Measurements from ENCODE around the gene C17orf50.
A peak's percentile ranks its signal among the peaks of the same experiment; 100 is the strongest.

The C17orf50 gene

DNA sequence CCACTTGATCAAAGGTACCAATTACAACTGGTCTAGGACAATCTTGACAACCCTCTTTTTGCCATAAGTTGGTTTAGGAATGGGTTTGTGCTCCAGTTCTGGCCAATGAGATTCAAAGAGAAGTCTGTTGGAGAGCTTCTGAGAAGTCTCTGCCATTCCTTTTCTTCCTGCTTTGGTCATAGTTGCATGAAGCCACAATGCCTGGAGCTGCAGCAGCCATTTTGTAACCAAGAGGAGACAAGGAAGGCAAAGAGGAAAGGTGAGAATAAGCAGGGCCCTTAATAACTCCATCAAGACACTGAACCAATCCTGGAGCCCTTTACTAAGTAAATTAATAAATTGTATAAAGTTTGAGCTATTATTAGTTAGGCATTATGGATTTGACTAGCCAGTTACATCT is 3.4 kb upstream of the C17orf50 start:
- DNase-seq: no peak

DNA sequence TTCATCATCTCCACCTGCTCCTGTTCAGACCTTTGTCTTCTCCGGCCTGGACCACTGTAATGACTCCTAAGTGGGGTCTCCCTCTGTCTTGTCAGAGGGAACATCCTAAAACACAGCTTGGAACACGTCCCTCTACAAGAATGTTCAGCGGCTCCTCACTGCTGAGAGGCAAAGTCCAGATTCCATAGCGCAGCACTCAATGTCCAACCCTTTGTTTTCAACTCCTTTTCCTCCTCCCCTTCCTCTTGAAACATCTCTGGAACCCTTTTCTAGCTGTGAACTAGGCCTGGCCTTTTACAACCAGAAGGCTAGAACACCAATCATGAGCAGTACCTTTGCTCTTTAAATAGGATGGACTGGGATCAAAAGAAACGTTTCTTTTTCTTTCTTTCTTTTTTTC is 914 bp downstream of the C17orf50 start:
- no peak for DNase-seq

DNA sequence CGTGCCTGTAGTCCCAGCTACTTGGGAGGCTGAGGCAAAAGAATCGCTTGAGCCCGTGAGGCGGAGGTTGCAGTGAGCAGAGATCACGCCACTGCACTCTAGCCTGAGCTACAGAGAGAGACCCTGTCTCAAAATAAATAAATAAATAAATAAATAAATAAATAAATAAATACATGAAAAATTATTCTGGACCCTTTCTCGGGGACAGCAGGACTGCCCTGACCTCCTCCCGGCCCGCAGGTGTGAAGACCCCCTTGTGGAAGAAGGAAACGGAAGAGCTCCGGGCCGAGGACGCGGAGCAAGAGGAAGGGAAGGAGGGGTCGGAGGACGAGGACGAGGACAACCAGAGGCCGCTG is 3.1 kb downstream of the C17orf50 start:
- no peak for DNase-seq

DNA sequence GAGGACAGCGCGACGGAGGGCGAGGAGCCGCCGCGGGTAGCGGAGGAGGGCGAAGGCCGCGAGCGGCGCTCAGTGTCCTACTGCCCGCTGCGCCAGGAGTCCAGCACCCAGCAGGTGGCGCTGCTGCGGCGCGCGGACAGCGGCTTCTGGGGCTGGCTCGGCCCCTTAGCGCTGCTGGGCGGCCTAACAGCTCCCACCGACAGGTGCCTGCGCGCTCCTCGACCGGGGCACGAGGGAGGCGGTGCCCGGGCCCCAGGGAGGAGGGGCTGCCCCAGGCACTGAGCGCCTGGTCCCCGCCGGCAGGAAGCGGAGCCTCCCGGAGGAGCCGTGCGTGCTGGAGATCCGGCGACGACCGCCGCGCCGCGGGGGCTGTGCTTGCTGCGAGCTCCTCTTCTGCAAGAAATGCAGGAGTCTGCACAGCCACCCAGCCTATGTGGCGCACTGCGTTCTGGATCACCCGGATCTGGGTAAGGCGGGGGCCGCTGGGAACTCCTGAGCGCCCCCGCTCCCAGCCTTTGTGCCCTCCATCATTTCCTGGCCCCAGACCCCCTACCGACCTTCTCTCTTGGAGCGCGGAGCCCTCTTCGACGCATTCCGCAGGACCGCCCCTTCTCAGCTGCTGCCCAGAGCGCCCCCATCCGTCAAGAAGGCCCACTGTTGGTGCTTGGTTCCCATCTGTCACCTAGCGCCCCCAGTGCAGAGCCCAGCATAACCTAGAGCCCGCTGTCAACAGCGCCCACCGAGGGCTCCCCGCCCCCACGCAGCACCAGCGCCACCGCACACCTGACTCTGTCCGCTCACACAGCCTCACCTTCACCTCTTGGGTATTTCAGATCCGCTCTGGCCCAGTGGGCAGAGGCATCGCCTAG is 3.7 kb downstream of the C17orf50 start:
- DNase-seq: peak; percentile 84

DNA sequence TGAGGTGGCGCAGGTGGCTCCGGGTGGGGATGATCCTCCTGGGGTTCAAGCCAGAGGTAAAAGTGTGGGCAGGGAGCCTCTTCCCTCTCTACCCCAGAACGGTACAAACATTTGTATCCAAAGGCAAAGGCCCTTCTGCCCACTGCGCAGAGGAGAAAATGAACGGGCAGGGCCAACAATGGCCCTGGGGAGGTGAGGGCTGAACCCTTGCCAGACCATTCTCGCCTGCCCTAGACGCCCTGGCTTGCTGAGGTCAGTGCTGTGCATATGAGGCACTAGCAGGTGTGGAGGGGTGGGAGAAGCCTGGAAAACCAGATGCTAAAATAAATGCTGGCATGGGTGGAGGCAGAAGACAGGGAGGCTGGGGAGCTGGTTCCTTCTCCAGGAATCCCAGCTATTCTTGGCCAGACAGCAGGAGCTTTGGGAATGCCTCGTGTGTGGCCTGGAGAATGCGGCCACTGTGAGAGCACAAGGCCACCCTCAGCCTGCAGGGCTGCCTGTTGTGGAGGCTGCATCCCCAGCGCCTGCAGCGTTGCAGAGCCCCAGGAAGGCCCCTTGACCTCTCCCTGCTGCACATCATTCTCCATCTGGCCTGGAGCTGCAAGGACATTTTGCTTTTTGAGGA is 4.5 kb downstream of the C17orf50 start:
- no peak for DNase-seq

DNA sequence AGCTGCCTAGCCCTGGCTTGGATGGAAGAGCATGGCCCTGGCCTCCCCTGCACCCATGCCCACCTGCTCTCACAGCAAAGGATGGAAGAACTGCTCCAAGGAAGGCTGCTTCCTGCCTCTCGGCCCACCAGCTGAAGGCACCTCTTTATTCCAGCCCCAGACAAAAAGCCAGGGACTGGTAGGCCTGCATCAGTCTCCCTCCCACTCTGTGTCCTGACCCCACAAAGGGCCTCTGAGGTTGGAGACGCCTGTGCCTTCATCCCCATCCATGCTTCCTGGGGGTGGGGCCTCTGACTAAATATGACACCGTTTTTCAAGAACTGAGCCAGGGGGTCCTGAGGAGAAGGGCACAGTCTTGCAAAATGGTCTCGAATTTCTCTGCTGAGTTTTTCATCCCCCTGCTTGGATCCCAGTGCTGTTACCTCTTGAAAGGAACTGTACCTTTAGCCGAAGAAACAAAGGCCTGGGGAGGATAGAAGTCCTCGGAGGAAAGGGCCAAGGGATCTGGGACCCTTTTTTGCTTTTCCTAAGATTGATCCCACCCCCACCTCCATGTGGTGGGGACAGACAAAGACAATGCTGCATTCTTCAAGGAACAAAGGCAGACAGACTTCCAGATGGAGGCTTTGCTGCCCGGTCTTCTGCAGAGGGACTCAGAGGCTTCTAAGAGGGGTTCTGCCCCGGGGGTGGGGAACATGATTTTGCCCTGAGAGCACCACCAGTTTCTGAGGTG is 5.2 kb downstream of the C17orf50 start:
- DNase-seq: no peak

DNA sequence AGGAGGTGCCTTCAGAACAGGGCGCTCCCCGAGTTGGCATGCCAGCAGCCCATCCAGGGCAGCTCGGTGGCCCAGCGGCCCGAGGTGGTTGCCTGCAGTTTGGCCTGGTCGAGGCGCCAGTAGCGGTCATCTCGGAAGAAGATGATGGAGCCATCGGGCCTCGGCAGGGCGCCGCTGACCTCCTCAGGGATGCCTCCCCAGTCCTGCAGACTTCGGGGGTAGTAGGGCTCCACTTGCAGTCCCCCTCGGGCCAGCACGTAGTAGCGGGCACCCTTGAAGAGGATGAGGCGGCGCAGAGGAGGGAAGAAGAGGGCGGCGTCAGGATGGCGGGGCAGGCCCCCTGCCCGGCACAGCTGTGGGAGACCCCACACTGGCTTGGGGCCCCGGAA is 5.8 kb downstream of the C17orf50 start:
- DNase-seq: no peak

DNA sequence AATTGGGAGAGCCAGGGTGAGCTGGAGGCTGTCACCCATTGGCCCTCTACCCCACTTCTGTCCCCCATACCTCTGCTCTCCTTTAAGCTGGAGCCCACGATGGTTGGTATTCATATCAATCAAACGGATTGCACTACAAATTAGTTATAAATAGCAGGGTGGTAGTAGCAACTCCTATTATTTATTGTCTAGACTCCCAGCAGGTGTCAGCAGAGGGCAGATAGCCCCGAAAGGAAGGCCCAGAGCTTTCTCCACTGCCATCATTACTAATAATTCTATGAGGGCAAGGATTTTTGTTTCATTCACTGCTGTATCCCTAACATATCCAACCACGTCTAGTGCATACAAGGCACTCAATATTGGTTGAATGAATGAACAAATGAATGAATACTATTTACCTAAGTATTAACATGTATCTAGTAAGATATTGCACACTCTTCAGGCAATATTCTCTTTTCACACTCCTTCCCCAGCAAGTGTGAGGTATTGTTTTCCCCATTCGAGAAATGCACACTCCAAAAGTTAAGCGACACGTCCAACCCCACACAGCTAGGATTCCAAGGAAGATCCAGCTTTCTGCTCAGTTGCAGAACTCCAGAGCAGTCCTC is 6.3 kb downstream of the C17orf50 start:
- no peak for DNase-seq

DNA sequence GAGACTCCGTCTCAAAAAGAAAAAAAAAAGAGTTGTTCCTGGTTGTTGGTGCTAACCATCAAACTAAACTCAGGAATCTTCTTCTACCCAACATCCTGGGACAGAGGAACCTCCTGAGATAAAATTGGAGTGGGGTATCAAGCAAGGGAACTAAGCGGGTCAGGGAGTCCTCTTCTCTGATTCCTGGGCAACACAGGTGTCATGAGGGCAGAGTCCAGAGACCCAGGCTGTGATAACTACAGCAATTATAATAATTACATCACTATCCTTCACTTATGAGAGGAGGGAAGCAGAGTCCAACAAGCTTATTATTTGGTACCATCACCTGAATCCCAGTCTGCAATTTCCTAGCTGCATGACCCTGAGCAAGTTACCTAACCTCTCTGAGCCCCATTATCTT is 8.1 kb downstream of the C17orf50 start:
- DNase-seq: no peak

DNA sequence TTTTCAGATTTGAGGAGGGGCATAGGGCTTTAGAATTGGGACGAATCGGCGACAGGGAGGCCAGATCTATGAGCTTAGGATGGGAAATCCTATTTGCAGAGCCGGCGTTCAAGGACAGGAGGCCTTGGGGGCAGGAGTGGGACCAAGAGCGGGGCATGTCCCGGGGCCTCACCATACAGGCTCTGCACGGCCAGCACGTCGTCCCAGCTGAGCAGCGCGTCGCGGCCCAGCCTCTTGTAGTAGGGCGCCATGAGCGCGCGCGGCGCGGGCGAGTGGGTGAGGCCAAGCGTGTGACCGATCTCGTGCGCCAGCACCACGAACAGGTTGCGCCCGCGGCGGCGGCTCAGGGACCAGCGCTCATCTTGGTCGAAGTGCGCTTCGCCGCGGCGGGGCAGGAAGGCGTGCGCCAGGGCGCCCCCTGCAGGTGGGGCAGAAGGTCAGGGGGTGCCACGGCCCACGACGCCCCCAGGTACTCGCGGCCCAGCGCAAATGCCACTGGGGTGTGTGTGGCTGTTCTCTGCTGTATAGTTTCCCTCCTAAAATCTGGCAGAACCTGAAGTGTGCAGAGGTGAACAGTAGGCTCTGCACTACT is 9.3 kb downstream of the C17orf50 start:
- DNase-seq: no peak

DNA sequence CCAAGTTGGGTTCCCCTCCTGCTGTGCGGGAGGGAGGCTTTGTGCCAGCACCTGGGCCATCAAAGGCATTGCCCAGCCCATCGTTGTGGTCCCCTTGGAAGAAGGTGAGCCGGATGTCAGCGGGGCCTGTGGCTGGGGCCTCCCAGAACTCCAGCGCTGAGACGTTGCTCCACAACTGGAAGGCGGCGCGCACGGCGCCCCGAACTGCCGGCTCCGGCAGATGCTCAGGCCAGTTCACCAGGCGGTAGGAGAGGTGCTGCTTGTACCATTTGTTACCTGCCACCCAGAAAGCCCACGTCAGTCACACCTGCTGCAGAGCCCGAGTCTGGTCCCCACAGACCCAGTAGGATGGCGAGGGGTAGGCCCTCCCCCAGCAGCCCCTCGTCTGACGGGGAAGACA is 12.4 kb downstream of the C17orf50 start:
- DNase-seq: no peak

DNA sequence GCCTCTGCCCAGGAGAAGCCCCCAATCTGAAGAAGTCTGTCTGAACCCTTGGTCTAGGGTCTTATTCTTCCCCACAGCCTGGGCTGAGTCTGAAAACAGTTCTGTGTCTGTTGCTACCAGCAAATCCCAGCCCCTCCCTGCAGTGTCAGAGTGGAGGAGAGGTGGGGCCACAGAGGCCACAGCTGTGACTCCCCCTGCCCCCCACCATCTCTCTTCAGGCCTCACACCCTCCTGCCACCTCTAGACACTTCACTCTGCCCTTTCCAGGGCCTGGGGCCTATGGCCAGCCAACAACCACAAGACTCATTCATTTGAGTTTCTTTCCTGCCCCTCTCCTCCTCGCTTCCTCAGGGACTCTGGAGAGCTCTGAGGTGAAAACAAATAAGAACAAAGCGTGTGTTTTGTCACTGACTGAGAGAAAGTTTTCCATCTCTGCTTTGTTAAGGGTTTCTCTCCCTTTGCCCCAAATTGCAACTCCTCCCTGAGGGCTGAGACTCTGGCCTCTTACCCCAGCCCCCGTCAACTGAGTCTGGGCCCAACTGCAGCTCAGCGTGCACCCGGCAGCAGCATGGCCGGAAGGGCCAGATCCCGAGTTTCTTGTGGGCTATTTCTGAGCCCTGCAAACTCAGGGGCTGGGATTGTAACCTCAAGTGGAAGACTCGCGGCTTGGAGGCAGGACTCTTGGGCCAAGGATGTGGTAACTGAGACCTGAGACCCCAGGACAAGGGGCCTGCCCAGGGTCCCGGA is 13.2 kb downstream of the C17orf50 start:
- DNase-seq: no peak

DNA sequence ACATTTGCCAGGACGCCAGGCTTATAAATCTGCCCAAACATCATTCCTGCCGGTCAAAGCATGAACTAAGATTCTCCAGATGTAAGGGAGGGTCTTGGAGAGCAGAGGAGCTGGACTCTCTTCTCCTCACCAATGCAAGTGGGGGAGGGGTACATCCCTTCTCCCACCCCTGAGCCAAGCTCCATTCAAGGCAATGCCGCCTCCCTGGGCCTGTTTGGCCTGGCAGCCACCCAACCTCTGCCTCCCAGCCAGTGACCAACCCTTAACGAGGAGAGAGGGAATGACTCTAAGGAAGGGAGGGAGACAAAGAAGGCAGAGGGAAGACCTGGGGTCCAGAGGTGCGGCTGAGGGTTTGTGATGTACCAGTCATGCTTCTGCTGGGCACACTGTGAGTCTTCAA is 13.8 kb downstream of the C17orf50 start:
- no peak for DNase-seq

DNA sequence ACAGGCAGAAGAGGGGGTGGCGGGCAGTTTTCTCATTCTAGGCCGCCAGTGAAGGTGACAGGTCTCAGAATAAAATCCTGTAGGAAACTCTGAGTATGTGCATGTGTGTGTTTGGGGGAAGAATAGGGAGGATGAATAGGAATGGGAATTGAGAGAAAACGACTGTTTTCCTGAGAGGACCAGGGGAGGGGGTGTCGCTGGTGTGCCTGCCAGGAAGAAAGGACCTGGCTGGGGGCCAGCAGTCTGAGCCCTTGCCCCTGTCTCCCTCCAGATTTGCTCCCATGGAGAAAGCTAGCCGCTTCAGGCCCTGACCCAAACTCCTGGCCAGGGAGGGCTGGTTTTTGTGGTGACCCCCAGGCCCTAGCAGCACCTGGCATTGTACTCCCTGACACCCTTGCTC is 14.4 kb downstream of the C17orf50 start:
- DNase-seq: no peak

DNA sequence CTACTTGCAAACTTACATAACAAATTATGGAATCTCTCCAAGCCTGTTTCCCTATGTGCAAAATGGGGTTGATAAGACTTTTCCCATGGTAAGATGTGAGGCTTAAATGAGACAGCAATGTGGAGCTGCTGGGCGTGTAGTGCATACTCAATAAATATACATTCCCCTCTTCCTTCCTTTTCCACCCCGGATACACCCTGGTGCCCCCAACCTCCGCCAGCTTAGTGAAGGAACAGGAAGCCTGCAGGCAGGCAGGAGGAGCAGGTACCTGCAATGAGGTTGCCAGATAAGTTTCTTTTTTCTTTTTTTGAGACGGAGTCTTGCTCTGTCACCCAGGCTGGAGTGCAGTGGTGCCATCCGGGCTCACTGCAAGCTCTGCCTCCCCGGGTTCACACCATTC is 14.9 kb downstream of the C17orf50 start:
- DNase-seq: no peak

DNA sequence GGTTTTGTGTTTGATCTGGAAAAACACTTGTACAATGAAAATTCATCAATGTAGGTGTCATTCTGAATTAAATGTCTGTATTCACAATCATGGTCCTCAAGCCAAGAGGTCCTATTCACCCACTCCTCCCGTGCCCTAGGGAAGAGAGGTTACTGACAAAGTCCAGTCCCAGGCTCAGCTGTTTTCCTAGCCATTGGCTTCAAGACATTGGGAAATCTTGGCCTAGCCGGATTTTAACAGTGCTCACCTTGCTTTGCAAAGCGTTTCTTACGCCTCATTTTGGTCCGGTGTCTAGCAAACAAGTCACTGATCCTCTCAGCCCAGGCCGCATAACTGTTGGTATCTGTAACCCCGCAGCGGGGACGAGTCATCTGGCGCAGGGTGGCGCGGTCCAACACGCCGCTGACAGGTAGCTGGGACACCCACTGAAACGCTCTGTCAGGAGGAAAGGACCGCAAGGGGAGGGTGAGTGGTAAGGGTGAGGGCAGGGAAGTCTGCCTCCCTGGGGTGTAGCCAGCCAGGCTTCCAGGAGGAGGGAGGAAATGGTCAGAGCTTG is 18.0 kb downstream of the C17orf50 start:
- no peak for DNase-seq

DNA sequence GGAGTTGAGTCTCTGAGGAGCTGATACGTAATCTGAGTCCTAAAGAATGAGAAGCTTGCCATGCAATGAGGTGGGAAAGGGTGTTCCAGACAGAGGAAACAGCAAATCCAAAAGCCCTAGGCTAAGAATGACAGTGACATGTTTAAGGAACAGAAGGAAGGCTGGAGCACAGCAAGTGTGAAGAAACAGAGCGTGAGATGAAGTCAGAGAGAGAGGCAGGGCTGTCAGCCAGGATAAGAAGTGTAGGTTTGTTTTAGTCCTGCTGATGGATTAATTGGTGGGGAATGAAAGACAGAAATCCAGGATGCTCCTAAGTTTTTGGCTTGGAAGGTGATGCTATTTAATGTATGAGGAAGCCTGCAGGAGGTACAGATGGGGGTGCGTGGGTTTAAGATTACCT is 20.3 kb downstream of the C17orf50 start:
- DNase-seq: no peak

DNA sequence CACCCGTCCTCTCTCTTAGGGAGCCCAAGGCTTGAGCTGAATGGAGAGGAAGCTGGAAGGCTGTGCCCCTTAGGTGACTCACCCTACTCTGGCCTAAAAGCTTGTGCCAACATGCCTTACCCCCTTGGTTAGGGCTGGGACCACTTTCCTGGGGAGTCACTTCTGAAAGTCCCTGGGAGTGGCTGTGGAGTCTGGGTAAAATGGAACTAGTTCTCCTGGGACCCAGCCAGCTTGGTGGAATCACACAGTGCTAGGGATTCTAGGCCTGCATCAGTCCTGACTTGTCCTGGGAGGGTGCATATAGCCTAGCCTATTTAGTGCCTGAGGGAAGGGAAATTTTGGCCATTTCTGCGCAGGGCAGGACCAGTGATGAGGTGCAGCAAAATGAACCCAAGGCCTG is 24.2 kb downstream of the C17orf50 start:
- no peak for DNase-seq

DNA sequence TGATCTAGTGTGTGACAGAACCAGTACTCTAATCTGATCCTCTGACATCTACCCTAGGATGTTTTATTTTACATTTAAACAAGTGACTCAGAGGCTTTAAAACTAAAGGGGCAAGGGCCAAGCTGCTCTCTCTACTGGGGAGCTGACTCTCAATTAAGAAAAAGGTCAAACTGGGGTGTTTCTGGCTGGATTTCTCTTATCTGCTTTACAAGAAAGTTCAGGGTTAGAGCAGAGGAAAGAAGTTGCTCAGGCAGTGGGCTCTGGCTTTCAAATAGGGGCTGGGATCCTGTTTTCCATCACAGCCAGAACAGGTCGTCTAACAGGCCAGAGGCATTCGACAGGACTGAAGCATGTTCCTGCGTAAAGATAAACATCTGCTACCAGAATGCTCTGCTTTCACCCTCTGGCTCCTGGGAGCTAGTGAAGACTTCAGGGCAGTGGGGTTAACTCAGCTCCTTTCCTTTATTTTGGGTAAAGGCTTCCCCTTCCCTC is 26.3 kb downstream of the C17orf50 start:
- DNase-seq: no peak

DNA sequence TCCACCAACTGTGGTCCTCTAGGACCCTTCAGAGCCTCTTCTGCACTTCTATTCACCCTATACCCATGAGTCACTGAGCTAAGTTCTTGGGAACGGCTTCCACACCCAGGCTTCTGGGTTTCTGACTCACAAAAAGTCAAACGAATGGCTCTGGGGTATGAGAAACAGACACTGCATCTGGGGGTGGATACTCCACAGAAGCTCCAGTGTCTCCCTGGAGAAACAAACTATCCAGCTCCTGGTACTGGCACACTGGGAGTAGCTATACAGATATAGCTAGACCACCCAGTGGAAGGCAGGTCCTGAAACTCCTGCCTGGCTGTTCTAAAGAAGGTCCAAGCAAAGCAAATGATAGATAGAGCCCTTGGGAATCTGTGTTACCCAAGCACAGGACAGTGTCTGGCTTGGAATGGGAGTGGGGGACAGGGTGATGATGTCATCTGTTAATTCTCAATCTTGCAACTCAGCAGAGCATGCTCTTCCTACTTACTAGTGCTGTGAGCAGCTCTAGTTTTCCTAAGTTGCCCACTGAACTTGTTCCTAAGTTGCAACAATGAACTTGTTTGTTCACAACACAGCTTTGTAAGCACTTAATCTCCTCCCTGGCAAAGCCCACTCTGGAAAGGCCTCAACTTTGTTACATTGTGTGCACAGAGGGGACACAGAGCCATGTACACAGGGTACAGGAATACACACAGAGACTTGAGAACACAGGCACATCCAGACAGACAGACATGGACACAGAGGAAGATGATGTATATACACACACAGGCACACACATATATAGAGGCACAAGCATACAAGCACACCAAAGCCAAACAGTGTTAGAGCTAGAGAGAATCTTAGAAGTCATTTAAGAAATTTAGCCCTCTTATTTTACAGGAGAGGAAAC is 28.0 kb downstream of the C17orf50 start:
- no peak for DNase-seq

DNA sequence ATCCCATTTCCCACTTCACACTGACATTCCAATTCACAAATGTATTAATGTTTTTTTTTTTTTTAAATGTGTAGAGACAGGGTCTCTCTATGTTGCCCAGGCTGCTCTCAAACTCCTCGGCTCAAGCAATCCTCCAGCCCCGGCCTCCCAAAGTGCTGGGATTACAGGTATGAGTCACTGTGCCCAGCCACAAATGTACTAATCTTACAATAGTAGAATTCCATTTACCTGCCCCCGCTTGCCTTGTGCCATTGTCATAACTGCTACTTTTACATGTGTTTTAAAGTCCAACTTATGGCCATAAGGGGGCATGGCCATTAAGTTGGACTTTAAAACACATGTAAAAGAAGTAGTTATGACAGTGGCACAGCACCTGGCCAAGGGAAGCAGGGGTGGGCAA is 30.2 kb downstream of the C17orf50 start:
- DNase-seq: no peak

Data from NCI-H510A (cell line).